ENCODE measurements around the gene TOR2A. TPM values are rescaled to one million over a fixed set of nuclear protein-coding genes. Genes with fewer than 3 reads are reported as not detected.

TOR2A gene
- total RNA-seq, 1 experiment from 2014 or later = 16.4 TPM

- Histone ChIP-seq H3K27me3 (ENCODE audit: insufficient read depth, low read depth) (no peaks in the 10 kb centered on the region), H3K9me2 (ENCODE audit: insufficient read depth) (no peaks in the 10 kb centered on the region), H3F3A (ENCODE audit: insufficient read depth, low read depth) (peaks cover 27% of the 10 kb centered on the region), H3K4me3 (no peak overlapping the region), H3K79me2 (ENCODE audit: low read depth) (no peaks in the 10 kb centered on the region), H4K20me1 (ENCODE audit: insufficient read depth) (no peaks in the 10 kb centered on the region), H3K27ac (no peak overlapping the region), H3K4me2 (no peak overlapping the region), H2AFZ (no peak overlapping the region), H3K4me1 (replicated peaks; ENCODE audit: insufficient read depth) (peaks cover 16% of the 10 kb centered on the region), H3K36me3 (ENCODE audit: low read depth) (no peaks in the 10 kb centered on the region), H3K9me3 (ENCODE audit: insufficient read depth, low read depth) (no peaks in the 10 kb centered on the region)
- DNase-seq = no peak
- BruUV-seq (replicated peaks) = no TSS peak
- ChIA-PET POLR2A (ENCODE audit: unreplicated experiment) (interaction anchor here (0.7 kb wide), 1 partner anchor 128 kb away, joined by 4 read pairs; no protein-coding TSS in a partner anchor), CTCF (no interaction called here)
- intact Hi-C loops (cut with micrococcal nuclease; ENCODE audit: unreplicated experiment) = loop anchor here (5.0 to 10.0 kb wide), 2 partner anchors 111 to 498 kb away; partner anchors contain the start of gene STXBP1
- TF ChIP-seq EZH2 (IDR thresholded peaks at IDR 0.05; ENCODE audit: low read depth) = no peak
These were observed 12.1 kb downstream of the TOR2A start for GRCh38 chr9:127723013-127723412.

- intact Hi-C loops (cut with micrococcal nuclease; ENCODE audit: unreplicated experiment) = loop anchor here (5.0 to 10.0 kb wide), 2 partner anchors 110 to 497 kb away; partner anchors contain the start of gene STXBP1
- Histone ChIP-seq H3F3A (ENCODE audit: insufficient read depth, low read depth) (peaks cover 27% of the 10 kb centered on the region), H3K36me3 (ENCODE audit: low read depth) (no peaks in the 10 kb centered on the region), H3K9me2 (ENCODE audit: insufficient read depth) (no peaks in the 10 kb centered on the region), H3K4me3 (no peak overlapping the region), H3K9me3 (ENCODE audit: insufficient read depth, low read depth) (no peaks in the 10 kb centered on the region), H3K27me3 (ENCODE audit: insufficient read depth, low read depth) (no peaks in the 10 kb centered on the region), H3K79me2 (ENCODE audit: low read depth) (no peaks in the 10 kb centered on the region), H3K27ac (peak overlapping the region; percentile 61), H3K4me1 (replicated peaks; ENCODE audit: insufficient read depth) (peaks cover 16% of the 10 kb centered on the region), H2AFZ (no peak overlapping the region), H4K20me1 (ENCODE audit: insufficient read depth) (no peaks in the 10 kb centered on the region), H3K4me2 (peak overlapping the region; percentile 34)
- DNase-seq = no peak
- TF ChIP-seq EZH2 (IDR thresholded peaks at IDR 0.05; ENCODE audit: low read depth) = no peak
- no peak for TF ChIP-seq CTCF (conservative IDR thresholded peaks at IDR 0.05)
- CTCF ChIA-PET = interaction anchor here (0.5 kb wide), 1 partner anchor 201 kb away, joined by 4 read pairs; no protein-coding TSS in a partner anchor
- POLR2A ChIA-PET (ENCODE audit: unreplicated experiment) = interaction anchor here (0.6 to 0.7 kb wide), 2 partner anchors 336 to 517 kb away, joined by 3 to 5 read pairs; no protein-coding TSS in a partner anchor
- BruUV-seq (replicated peaks) = no TSS peak
These were observed 12.9 kb downstream of the TOR2A start for GRCh38 chr9:127722055-127722745.

- no peaks in the 10 kb centered on the region for H3K36me3 ChIP-seq (ENCODE audit: low read depth)
- BruUV-seq (replicated peaks) = no TSS peak
- ChIA-PET CTCF (interaction anchor here (0.6 to 0.7 kb wide), 2 partner anchors 118 to 410 kb away, joined by 5 to 9 read pairs; no protein-coding TSS in a partner anchor), POLR2A (ENCODE audit: unreplicated experiment) (interaction anchor here (0.6 kb wide), 2 partner anchors 276 to 807 kb away, joined by 6 to 7 read pairs; partner anchors contain the start of gene RALGPS1)
- peak; percentile 90 to 95 for DNase-seq
- intact Hi-C loops (cut with micrococcal nuclease; ENCODE audit: unreplicated experiment) = loop anchor here (5.0 to 10.0 kb wide), 2 partner anchors 109 to 497 kb away; partner anchors contain the start of gene STXBP1
- H2AFZ ChIP-seq = no peak overlapping the region
- no peaks in the 10 kb centered on the region for H3K79me2 ChIP-seq (ENCODE audit: low read depth)
- H3K9me3 ChIP-seq (ENCODE audit: insufficient read depth, low read depth) = no peaks in the 10 kb centered on the region
- peaks cover 27% of the 10 kb centered on the region for H3F3A ChIP-seq (ENCODE audit: insufficient read depth, low read depth)
- no peak overlapping the region for H3K4me3 ChIP-seq
- peak overlapping the region; percentile 61 for H3K27ac ChIP-seq
- no peaks in the 10 kb centered on the region for H3K27me3 ChIP-seq (ENCODE audit: insufficient read depth, low read depth)
- TF ChIP-seq EZH2 (IDR thresholded peaks at IDR 0.05; ENCODE audit: low read depth) (no peak), CTCF (conservative IDR thresholded peaks at IDR 0.05) (peak; percentile 33; the same call in 1 of the 2 replicates)
- H3K4me1 ChIP-seq (replicated peaks; ENCODE audit: insufficient read depth) = peaks cover 16% of the 10 kb centered on the region
- peak overlapping the region; percentile 49 for H3K4me2 ChIP-seq
- H4K20me1 ChIP-seq (ENCODE audit: insufficient read depth) = no peaks in the 10 kb centered on the region
- no peaks in the 10 kb centered on the region for H3K9me2 ChIP-seq (ENCODE audit: insufficient read depth)
These were observed 13.7 kb downstream of the TOR2A start for GRCh38 chr9:127721391-127721821.
